Measurements from ENCODE around the gene MGAT4A.
"Not testable (repeated sequence)": the region's sequence is repeated elsewhere in the genome, so short reads cannot be mapped to it uniquely, and the experiment has no call there.

MGAT4A gene

DNA sequence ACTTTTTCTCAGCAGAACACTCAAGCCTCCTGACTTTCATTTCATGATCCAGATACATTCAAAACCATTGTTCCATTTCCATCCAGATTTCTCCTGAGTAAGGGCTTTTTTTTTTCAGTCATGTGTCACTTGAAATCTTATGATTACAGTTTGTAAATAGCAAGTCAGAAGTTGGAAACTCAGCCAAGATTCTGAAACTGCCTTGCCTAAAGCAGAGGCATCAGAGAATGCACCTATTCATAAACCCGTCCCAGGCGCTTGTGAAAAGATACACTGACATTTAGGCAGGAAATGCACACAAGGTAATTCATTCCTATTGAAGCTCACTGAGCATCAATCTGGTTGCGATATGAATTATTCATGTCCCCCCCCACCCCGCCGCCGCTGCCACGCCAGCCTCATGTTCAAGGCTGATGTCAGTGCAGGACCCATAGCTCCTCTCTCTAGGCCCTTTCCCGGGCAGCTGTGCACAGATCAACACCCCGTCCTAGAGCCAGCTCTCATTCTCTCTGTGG is 30.4 kb upstream of the MGAT4A start:
- DNase-seq (ENCODE audit: low read depth), result peak; percentile 11
- H3K4me3 ChIP-seq (ENCODE audit: low read depth, low read length), result no peak overlapping the region
- TF ChIP-seq, protein P1, sequence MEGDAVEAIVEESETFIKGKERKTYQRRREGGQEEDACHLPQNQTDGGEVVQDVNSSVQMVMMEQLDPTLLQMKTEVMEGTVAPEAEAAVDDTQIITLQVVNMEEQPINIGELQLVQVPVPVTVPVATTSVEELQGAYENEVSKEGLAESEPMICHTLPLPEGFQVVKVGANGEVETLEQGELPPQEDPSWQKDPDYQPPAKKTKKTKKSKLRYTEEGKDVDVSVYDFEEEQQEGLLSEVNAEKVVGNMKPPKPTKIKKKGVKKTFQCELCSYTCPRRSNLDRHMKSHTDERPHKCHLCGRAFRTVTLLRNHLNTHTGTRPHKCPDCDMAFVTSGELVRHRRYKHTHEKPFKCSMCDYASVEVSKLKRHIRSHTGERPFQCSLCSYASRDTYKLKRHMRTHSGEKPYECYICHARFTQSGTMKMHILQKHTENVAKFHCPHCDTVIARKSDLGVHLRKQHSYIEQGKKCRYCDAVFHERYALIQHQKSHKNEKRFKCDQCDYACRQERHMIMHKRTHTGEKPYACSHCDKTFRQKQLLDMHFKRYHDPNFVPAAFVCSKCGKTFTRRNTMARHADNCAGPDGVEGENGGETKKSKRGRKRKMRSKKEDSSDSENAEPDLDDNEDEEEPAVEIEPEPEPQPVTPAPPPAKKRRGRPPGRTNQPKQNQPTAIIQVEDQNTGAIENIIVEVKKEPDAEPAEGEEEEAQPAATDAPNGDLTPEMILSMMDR (IDR thresholded peaks at IDR 0.05; ENCODE audit: insufficient read depth, low read depth, low read length, missing control alignments), result no peak

DNA sequence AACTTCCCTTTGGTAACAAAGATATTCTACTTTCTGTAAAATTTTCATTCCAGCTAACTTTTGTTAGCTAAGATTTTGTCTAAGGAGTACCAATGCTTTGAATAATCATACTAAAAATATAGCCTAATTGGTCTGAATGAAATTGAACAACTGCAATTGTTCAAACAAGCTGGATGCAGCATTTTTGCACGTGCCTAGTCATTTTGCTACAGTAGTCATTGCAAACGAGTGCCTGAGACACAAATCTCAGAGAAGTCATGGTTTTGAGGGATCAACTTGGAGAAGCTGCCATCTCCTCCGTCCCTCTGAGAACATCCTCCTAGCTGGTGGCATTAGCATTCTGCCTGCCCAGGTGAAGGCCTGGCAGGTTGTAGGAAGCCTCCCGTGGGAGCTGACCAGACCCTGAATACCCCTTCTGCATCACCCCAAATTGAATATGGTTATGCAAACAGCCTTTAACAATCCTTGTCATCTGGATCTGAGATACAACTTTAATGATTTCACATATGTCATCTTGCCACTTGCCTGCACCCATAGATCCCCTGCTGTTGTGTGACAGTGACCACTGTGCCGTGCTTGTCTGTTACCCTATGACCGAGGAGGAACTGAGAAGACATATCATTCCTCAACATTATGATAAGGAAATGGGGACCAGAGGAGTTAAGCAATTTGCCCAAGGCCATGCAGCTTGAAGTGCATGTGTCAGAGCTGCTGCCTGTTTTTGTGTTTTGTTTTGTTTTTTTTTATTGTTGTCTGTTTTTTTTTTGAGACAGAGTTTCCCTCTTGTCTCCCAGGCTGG is 29.1 kb upstream of the MGAT4A start:
- peak; percentile 27 for DNase-seq (ENCODE audit: low read depth)
- no peak overlapping the region for H3K4me3 ChIP-seq (ENCODE audit: low read depth, low read length)
- TF ChIP-seq, protein P1 (IDR thresholded peaks at IDR 0.05; ENCODE audit: insufficient read depth, low read depth, low read length, missing control alignments), result no peak

DNA sequence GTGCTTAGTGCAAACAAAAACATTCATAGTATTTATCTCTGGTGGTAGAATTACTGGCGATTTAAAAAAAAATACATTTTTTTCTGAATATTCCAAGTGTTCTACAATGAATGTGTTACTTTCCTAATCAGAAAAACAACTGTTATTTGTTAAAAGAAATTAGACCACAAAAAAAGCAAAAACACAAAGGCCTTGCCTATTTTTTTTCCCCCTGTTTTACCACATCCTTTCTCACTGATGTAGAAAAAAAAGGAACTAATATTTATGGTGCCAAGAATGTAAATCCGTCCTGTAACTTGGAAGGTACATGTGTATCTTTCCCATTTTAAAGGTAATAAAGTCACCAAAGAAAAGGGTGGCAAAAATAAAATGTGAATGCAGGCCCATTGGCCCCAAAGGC is 28.4 kb upstream of the MGAT4A start:
- TF ChIP-seq, protein P1 (IDR thresholded peaks at IDR 0.05; ENCODE audit: insufficient read depth, low read depth, low read length, missing control alignments), result no peak
- peak; percentile 9 for DNase-seq (ENCODE audit: low read depth)
- H3K4me3 ChIP-seq (ENCODE audit: low read depth, low read length), result no peak overlapping the region

DNA sequence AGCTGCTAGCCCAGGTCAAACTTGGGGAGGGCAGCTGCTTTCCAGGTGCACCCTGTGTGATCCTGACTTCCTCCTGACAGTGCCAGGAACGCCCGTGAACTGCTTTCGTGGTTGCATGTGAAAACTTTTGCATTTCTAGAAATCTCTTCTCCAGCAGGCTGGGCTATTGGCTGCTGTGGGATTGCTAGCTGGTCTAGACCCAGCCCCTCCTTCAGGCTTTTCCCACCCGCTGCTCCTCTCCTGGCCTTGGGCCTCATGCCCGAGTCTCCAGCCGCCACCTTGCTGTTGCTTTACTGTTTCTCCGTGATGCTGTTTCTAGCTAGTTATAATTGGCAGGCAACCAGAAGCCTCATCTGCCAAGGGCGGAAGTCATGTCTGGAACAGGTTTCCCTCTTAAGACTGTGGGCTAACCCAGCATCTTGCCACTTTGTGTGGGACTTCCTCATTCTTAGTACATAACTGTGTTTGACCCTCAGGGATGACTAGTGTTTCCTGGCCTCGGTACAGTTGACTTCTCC is 27.0 kb upstream of the MGAT4A start:
- peak; percentile 86 for DNase-seq (ENCODE audit: low read depth)
- TF ChIP-seq, protein P1 (IDR thresholded peaks at IDR 0.05; ENCODE audit: insufficient read depth, low read depth, low read length, missing control alignments), result no peak
- H3K4me3 ChIP-seq (ENCODE audit: low read depth, low read length), result no peak overlapping the region

DNA sequence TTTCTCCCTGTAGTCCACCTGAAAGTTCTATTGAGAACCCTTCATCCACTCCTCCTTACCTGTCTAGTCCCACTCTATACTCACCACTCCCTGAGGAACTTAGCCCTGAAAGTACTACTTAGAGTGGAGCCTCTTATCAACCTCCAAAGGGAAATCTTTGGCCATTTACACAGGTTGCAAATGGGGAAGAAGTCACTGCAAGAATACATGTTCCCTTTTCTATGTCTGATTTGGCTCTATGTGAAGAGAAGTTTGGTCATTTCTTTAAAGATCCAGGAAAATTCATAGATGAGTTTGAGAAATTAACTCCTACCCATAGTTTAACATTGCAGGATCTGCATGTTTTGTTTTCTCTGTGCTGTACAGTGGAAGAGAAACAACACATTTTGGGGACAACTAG is 22.9 kb upstream of the MGAT4A start:
- DNase-seq (ENCODE audit: low read depth), result no peak
- H3K4me3 ChIP-seq (ENCODE audit: low read depth, low read length), result no peak overlapping the region
- TF ChIP-seq, protein P1 (IDR thresholded peaks at IDR 0.05; ENCODE audit: insufficient read depth, low read depth, low read length, missing control alignments), result no peak

DNA sequence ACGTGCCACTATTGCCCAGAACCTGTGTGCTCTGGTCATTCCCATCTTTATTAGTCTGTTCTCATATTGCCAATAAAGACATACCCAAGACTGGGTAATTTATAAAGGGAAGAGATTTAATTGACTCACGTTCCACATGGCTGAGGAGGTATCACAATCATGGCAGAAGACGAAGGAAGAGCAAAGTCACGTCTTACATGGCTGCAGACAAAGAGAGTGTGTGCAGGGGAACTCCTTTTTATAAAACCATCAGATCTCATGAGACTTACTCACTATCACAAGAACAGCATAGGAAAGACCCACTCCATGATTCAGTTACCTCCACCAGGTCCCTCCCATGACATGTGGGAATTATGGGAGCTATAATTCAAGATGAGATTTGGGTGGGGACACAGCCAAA is 21.8 kb upstream of the MGAT4A start:
- not testable (repeated sequence) for H3K4me3 ChIP-seq (ENCODE audit: low read depth, low read length); DNase-seq (ENCODE audit: low read depth)

DNA sequence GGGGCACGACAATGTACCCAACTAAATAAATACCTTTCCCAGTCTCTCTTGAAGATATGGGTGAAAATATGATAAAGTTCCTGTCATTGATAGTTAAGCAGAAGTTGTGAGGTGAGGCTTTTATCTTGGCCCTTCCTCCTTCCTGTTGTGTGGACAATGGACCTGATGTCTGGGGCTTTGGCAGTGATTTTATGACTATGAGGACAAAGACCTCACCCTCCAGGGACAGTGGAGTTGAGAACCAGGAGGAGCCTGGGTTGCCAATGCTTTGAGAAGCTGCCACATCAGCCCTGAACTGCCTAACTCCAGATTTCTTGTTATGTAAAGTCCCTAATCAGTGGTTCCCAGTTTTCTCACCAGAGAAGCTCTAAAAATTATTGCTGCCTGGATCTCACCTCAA is 20.8 kb upstream of the MGAT4A start:
- H3K4me3 ChIP-seq (ENCODE audit: low read depth, low read length), result no peak overlapping the region
- DNase-seq (ENCODE audit: low read depth), result no peak
- TF ChIP-seq, protein P1 (IDR thresholded peaks at IDR 0.05; ENCODE audit: insufficient read depth, low read depth, low read length, missing control alignments), result no peak

Data from GM12865 (cell line).